HPDE6-E6E7 (cell line): ENCODE data around the gene KCNE4.

Experiments
- DNase-seq: peaks from one replicate; pipeline ENCODE4 v3.0.0; 2011; ENCODE audit warnings: missing footprints; ENCODE audit errors: extremely low spot score

Gene KCNE4

DNA sequence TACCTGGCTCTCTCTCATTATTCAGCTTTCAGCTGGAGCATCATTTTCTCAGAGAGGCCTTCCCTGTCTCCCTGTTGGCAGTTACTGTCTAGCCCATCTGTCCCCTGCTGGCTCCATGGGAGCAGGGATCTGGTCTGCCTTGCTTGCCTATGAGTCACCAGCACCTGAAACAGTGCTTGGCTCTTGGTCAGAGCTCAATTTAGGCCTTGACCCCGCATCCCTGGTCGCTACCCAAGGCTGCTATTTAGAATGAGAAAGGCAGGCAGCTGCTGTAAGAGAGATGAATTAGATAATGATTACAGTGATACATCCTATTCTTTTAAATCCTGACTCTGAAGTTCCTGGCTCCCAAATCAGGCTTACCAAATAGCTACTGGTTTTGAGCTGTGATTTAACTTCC is 32.9 kb downstream of the KCNE4 start:
- DNase-seq: no peak

DNA sequence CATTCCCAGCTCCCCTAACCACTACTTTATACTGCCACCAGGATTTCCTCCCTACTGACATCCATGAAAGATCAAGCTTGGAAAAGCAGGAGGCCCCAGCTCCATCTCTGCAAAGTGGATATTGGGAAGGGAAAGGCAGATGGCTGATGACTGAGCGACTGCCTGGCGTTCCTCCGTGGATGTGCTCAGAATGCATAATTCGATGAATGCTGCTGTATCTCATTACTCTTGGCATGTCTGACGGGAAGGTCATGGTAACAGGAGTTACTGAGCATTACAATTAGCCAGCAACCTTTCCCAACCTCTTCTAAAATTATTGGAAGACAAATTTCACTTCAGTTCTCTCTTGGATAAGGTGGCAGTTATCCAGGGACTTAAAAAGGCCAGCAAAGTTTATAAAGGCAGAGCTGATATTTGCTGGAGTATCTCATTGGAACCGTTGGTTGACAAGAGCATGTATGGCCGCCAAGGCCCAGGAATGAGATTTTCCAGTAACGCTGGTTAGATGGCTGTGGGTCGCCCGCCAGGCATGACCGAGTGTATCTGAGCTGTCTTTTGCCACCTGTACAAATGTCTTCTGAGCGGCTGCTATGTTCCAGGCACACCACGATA is 34.5 kb downstream of the KCNE4 start:
- no peak for DNase-seq

DNA sequence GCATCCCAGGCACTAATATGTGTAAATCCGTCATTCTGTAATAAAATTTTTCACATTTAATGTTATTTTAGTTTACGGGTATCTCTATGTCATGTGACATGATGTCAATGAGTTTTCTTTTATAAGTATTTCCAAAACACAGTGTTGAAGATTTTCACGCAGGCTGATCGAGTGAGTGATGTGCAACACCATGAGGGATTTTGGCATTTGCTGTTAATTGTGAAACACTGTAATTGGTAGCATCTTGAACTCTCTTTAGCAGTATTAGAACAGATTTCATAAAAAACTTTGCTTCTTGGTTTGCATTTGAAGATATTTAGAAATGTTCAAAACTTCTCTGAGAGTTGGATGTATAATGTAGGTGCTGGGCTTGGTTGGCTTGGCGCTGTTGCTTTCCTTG is 35.5 kb downstream of the KCNE4 start:
- DNase-seq: no peak

DNA sequence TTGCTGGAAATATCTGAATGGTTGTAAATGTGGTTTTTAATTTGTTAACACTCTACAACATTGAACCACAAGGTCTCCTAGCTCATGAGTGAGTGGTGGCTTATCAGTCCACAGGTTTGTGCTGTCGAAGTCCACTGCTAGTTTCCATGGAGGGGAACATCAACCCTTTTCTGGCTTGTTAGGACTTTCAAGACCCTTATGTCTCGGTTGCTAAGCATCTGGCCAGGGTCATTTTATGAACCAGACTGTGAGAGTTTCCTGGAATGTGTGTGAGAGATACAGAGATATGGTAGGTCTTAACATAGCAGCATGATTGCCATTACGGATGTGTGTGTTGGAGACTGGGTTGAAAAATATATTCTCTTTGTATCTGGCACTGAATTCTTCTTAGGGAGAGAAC is 36.9 kb downstream of the KCNE4 start:
- DNase-seq: no peak

DNA sequence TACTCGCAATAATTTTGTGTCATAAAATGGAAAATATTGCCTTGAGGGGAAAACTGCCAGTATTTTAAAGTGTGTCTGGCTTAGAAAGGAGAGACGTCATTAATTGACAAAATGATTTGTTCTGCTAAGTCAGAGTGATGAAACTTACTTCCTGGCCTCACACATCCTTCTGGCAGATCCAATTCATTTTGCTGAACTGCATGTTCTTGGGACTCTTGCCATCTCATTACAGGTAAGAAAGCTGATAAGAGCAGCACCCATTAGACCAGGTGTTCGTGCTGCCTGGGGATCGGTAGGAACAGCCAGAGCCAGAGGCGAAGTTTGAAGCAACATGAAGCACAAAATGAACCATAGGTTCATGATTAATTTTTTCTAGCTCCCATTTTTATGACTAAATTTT is 38.0 kb downstream of the KCNE4 start:
- DNase-seq: no peak

DNA sequence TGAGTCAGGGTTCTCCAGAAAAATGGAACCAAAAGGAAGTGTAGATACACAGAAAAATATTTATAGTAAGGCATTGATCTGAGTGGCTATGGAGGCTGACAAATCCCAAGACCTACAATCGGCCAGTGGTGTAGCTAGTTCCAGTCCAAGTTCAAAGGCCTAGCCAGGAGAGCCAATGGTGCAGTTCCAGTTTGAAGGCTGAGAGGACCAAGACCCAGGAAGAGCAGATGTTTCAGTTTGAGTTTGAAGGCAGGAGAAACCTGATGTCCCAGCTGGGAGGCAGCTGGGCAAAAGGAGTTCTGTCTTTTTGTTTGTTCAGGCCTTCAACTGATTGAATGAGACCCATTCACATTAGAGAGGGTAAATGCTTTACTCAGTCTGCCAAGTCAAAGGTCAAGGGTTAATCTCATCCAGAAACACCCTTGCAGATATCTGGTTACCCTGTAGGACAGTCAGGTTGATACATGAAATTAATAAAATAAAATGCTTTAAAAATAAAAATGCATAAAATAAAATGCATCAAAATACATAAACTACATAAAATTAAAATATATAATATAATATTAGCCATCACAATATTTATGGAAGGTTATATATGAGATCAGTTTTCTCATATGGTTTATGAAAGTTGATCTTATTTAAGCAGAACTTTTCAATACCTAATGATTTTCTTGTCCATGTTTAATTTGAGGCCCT is 38.7 kb downstream of the KCNE4 start:
- DNase-seq: no peak

DNA sequence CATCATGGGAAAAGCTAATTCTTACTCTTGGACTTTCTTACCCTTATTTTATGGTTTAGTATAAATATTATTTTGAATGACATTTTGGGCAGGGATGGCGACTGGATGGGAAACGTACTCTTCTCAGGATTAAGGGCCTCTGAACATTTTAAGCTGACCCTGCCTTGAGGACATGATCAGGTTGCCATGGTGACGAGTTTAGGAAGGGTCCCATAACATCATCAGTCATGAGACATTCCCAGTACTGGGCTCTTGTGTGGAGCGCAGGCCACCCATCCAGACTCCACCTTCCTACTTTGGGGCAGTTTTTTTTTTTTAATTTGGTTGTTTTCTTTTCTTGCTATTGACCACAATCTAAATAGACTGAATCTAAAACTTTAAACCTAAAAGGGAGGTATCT is 40.7 kb downstream of the KCNE4 start:
- no peak for DNase-seq

DNA sequence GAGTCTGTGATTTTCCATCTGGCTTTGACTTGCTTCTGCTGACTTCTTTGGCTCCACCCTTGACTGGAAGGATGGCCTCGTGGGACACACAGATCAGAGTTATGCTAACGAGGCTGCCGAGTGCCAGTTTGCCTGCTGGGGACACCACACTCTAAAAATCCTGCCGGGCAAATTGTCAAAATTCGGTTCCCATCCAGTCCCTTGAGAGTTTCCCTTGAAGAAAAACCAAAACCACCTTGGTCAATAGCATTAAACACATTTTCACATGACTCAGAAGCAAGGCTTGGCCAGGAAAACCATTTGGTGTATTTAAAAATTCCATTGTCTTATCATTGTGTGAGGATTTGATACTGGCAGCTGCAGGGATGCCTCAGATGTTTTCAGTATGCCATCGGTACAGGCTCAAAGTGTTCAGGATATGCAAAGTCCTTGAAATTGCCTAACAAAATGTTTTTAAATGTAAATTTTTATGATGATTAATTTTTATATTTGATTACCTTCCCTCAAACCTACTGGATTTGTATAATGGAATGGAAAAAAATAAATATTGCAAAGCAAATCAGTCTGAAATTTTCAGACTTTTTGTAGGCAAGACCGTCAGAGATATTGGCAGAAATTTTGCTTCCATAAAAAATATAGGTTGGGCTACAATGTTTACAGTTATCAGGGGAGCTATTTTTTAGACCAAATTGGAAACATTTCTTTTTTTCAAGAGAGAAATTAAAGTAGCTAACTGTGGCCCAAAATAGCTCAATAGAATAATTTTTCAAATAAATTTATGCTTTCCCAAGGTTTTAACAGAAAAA is 41.6 kb downstream of the KCNE4 start:
- DNase-seq: no peak

DNA sequence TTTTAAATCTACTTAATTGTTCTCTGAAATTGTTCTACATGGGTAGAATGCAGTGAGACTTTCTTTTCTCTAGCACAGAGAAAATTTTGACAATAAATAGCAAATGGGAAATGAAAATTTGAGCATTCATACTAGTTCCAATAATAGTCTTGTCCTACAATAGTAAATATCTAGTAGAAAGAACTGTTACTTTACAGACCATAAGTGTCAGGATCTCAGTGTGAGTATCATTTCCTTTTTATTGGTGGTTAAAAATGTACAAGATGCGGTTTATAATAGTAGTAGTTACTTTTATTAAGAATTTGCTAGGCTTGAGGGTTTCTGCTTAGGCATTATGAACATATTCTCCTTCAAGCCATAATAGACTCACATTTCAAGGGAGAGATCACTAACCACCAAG is 43.2 kb downstream of the KCNE4 start:
- DNase-seq: no peak

DNA sequence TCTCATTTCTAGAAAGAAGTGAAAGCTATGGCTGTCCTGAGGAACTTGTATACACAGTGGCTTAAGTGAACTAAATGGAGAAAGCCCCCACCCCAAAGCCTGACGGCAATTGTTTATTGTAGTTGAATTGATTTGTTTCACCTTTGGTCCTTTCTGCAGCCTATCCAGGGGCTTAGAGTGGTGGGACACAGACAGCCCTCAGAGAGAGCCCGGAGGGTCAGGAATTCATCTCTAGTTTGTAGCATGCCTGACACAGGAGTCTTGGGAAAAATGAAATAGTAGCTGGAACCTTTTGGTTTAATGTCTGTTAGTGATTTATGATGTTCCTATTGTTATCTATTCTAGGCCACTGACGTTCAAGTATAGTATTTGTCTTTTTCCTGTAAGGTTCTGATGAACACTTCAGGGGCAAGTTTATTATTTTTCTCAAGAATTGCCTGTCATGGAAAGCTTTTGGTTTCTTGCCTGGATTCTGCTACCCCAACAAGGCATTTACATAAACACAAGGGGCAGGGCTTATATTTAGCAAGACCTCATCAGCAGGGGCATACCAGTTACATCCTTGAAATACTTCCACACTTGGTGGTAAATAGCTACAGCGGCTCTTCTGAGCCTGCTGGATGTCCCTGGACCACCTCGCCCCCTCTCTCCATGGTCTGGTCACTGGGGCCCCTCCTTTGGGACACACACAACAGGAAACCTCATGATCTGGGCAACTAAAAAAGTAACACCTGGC is 44.4 kb downstream of the KCNE4 start:
- no peak for DNase-seq

DNA sequence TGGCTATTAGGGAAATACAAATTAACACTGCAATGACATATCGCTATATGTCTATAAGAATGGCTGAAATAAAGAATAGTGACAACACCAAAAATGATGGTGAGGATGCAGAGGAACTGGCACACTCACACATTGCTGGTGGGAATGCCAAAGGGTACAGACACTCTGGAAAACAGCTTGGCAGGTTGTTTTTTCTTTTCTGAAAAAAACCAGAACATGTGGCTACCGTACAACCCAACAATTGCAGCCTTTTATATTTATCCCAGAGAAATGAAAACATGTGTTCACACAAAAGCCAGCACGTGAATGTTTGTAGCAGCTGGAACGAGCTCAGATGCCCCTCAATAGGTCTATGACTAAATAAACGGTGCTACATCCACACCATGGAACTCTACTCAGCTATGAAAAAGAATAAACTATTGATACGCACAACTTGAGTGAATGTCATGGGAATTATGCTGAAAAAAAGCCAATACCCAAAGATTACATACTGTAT is 45.9 kb downstream of the KCNE4 start:
- DNase-seq: no peak

DNA sequence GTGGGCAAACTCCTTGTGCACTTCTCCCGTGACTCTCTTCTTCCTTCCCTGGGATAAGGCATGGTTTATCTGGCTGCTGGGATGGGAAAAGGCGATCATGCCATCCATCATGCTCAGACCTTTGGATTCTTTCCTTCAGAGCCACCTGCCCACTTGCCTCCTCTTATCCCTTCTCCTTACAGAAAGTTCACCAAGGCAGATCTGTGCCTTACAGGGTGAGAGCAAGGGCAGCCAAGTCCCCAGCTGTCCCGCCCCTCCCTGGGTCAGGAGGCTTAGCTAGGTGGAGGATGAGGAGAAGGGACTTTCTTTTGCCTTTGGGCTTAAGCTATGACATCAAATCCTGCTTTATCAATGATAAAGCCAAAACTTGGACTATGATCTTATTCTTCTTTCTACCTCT is 47.6 kb downstream of the KCNE4 start:
- no peak for DNase-seq

DNA sequence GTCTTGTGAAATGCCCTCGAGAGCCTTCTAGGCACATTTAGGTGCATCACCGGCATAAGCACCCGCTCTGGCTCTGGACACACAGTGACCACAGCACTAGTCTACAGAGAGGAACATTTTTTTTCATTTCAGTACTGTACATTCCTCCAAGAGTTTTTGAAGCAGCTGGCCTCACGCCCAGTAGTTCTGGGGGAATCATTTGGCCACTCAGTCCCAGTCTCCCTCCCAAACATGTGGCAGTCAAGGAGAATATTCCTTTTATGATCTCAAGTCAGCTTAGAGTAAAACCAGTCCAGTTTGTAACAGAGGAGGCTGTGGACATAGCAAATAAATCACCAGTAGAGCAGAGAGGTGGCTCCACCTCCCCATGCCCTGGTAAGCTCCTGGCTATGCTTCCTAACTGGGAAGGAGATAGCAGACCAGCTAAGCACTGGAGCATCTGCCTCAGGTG is 48.1 kb downstream of the KCNE4 start:
- DNase-seq: no peak

DNA sequence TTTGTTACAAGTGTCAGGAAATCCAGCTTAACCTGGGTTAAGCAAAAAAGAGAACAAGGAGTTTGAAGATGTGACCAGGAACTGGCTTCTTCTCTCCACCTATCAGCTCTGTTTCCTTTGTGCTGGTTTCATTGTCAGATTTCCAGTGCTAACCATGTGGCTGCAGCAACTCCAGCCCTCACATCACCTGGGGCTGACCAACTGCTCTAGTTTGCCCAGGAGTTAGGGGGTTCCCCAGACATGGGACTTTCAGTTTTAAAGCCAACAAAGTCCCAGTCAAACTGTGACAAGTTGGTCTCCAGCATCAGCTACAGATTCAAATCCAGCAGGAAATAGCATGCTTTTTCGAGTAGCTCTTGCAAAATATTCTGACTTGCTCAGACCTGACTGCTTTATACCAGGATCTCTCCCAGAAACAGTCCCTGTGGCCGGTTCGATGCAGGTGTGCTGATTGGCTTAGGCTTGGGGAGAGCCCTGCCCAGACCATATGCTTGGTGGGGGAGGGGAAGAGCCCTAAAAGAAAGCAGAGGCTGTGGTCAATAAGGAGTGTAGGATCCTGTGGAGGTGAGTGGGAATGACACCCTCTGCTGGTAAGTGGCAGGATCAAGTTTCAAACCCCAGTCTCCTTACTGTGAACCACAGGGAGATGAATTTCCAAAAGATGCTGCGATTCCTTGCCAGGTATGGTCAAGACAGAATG is 49.5 kb downstream of the KCNE4 start:
- DNase-seq: peak; percentile 53

DNA sequence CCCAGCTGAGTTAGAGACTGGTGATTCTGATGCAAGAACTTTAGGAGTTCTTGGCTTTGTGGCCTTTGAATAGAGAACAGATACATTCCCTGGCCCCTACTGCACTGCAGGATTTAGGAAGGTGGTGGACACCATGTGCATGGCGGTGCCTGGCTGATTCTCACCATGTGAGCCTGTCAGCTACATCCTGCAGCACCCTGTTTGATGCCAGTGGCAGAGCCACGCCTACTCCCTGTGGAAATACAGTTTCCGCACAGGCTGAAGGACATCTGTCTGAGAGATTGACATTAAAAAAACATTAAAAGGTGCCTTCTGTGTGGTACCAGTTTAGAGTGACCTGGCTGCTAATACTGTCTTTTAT is 50.0 kb downstream of the KCNE4 start:
- no peak for DNase-seq

DNA sequence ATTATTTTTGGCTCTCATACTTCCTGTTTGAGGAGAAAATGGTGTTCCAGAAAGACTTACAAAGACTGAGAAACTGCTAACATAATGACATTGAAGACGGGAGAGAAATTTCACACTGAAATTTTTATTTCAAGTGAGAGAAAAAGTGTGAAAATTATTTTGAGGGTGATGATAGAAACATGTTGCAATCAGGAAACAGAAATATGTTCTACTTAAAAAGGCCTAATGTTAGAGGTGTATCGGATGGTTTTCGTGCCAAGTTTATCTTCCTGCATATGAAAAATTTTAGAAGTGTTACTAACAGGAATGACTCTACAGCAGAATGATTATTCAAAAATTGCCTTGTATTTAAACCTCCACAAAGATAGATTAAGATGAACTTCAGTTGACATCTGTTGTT is 50.5 kb downstream of the KCNE4 start:
- no peak for DNase-seq

DNA sequence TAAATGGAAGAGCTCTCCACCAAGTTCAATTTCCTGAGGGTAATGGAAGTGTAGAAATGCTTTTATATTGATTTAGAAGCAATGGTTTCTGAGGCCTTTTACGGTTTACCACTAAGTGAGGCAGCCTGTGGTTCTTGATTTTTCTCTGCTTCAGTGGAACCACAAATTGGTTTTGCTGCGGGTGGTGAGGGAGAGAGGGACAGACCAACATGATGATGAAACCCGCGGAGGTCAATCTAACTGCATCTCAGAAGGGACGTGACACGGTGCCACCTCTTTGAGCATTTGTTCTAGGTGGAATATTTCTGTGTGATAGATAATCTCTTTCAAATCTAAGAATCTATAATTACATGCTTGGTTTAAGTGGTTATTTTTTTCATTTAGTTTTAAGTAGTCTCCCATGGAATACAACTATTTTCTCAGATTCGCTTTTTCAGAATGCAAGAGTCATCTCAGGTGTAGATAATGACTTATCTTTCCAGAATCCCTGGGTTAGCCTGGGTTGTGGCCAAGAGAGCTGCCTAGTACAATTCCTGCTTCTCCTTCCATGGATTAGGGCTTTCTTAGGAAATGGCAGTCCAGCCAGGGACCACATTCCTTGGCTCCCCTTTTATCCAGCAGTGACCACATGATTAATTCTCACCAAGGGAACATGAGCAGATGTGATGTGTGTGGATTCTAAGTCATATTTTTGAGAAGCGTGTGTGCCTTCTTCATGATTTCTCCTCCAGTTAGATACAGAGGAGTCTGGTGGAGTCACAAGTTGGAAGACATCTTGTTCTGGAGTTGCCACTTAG is 52.5 kb downstream of the KCNE4 start:
- no peak for DNase-seq
